Natural killer cell treated with Interleukin-12 subunit alpha and Interleukin-12 subunit beta and Interleukin-15 and Interleukin-18, amount 100 ng/mL, for 72 hours (primary cell): ENCODE measurements around the gene PRDX5. TPM values are rescaled to one million over a fixed set of nuclear protein-coding genes. Genes with fewer than 3 reads are reported as not detected.

Source experiments
- ATAC-seq, 2 donors: fragments of 150-1000 bp; cut with Tn5 transposase in 1 of 2; sonication (Bioruptor Pico), chemical (Tn5 transposase) in 1 of 2; 2 replicates each; pipeline ENCODE4 v1.10.0; 2021
- DNase-seq: peaks from one replicate; pipeline ENCODE4 v3.0.0; 2022; ENCODE audit warnings: low spot score
- H3K27ac Mint-ChIP-seq, 2 donors: 1 replicate in 1 of 2; 2 replicates in 1 of 2; pipeline ENCODE4 v1.8.0; 2022; ENCODE audit warnings: mixed read lengths in 2 of 2, mild to moderate bottlenecking in 1 of 2, moderate library complexity in 1 of 2
- H3K27me3 Mint-ChIP-seq, 2 donors: 1 replicate in 1 of 2; 2 replicates in 1 of 2; pipeline ENCODE4 v1.8.0; 2022; ENCODE audit warnings: mixed read lengths in 2 of 2
- H3K36me3 Mint-ChIP-seq: one replicate; pipeline ENCODE4 v1.8.0; 2022; ENCODE audit warnings: mixed read lengths
- H3K4me1 Mint-ChIP-seq, 2 donors: 1 replicate in 1 of 2; 2 replicates in 1 of 2; pipeline ENCODE4 v1.8.0; 2022; ENCODE audit warnings: low read depth in 2 of 2, mixed read lengths in 2 of 2, mild to moderate bottlenecking in 1 of 2
- H3K4me3 Mint-ChIP-seq: one replicate; pipeline ENCODE4 v1.8.0; 2022; ENCODE audit warnings: mixed read lengths
- H3K9me3 Mint-ChIP-seq: 2 replicates; pipeline ENCODE4 v1.8.0; 2022; ENCODE audit warnings: mixed read lengths
- total RNA-seq, 2 donors: library from RNA; stranded (reverse); gene quantifications; one replicate each; pipeline ENCODE4 v1.2.3, GENCODE V29; 2022

The PRDX5 gene
- total RNA-seq, 2 donors from 2014 or later, result 83.5 to 116 TPM

GRCh38 chr11:64295760-64296159, 22.2 kb upstream of the PRDX5 start:
- Mint-ChIP-seq H3K9me3 (no peaks in the 10 kb centered on the region), H3K4me3 (no peak overlapping the region), H3K4me1 (peaks cover 15 to 17% of the 10 kb centered on the region in 2 donors), H3K27me3 (peaks cover 43 to 53% of the 10 kb centered on the region in 2 donors), H3K36me3 (no peaks in the 10 kb centered on the region), H3K27ac (no peak overlapping the region)
- DNase-seq, result no peak
- no peak for ATAC-seq

- H3K36me3 Mint-ChIP-seq, result no peaks in the 10 kb centered on the region
- no peak overlapping the region for H3K27ac Mint-ChIP-seq
- DNase-seq (no peak), ATAC-seq (no peak)
- peaks cover 44 to 51% of the 10 kb centered on the region in 2 donors for H3K27me3 Mint-ChIP-seq
- H3K9me3 Mint-ChIP-seq, result no peaks in the 10 kb centered on the region
- H3K4me3 Mint-ChIP-seq, result no peak overlapping the region
- peaks cover 17 to 18% of the 10 kb centered on the region in 2 donors for H3K4me1 Mint-ChIP-seq
These were observed 21.7 kb upstream of the PRDX5 start for GRCh38 chr11:64296236-64296635.

GRCh38 chr11:64296830-64297698, 20.9 kb upstream of the PRDX5 start:
- DNase-seq (no peak), ATAC-seq (no peak)
- Mint-ChIP-seq H3K27me3 (peaks cover 44 to 51% of the 10 kb centered on the region in 2 donors), H3K36me3 (no peaks in the 10 kb centered on the region), H3K4me1 (peaks cover 17 to 18% of the 10 kb centered on the region in 2 donors), H3K27ac (no peak overlapping the region), H3K9me3 (no peaks in the 10 kb centered on the region), H3K4me3 (no peak overlapping the region)

GRCh38 chr11:64297699-64298358, 20.1 kb upstream of the PRDX5 start:
- peaks cover 14 to 18% of the 10 kb centered on the region in 2 donors for H3K4me1 Mint-ChIP-seq
- no peaks in the 10 kb centered on the region for H3K36me3 Mint-ChIP-seq
- no peaks in the 10 kb centered on the region for H3K9me3 Mint-ChIP-seq
- no peak overlapping the region for H3K27ac Mint-ChIP-seq
- no peak overlapping the region for H3K4me3 Mint-ChIP-seq
- peaks cover 41 to 48% of the 10 kb centered on the region in 2 donors for H3K27me3 Mint-ChIP-seq
- ATAC-seq (no peak), DNase-seq (no peak)

GRCh38 chr11:64298966-64299846, 18.7 kb upstream of the PRDX5 start:
- H3K9me3 Mint-ChIP-seq, result no peaks in the 10 kb centered on the region
- peaks cover 36 to 41% of the 10 kb centered on the region in 2 donors for H3K27me3 Mint-ChIP-seq
- peaks cover 16 to 23% of the 10 kb centered on the region in 2 donors for H3K4me1 Mint-ChIP-seq
- DNase-seq (no peak), ATAC-seq (no peak)
- H3K27ac Mint-ChIP-seq, result no peak overlapping the region
- no peaks in the 10 kb centered on the region for H3K36me3 Mint-ChIP-seq
- H3K4me3 Mint-ChIP-seq, result peak overlapping the region; percentile 41

GRCh38 chr11:64299847-64300648, 17.9 kb upstream of the PRDX5 start, which contains the start of gene CATSPERZ:
CATSPERZ (plus strand) TSS chr11:64300358; CDS start chr11:64300411, 53 bp downstream.
- H3K27ac Mint-ChIP-seq, result no peak within 1 kb of the TSS
- peaks cover 31 to 35% of the 10 kb centered on the region in 2 donors for H3K27me3 Mint-ChIP-seq

GRCh38 chr11:64303109-64304031, 14.6 kb upstream of the PRDX5 start:
- no peak overlapping the region for H3K4me3 Mint-ChIP-seq
- H3K4me1 Mint-ChIP-seq, result peaks cover 27 to 35% of the 10 kb centered on the region in 2 donors
- peaks cover 10 to 16% of the 10 kb centered on the region in 2 donors for H3K27me3 Mint-ChIP-seq
- H3K9me3 Mint-ChIP-seq, result no peaks in the 10 kb centered on the region
- H3K36me3 Mint-ChIP-seq, result peaks cover 5% of the 10 kb centered on the region
- H3K27ac Mint-ChIP-seq, result no peak overlapping the region
- DNase-seq (no peak), ATAC-seq (no peak)

More at GRCh38 chr11:64299847-64300648, 17.9 kb upstream of the PRDX5 start, which contains the start of gene CATSPERZ:
- DNase-seq, result no peak
- Mint-ChIP-seq H3K9me3 (no peaks in the 10 kb centered on the region), H3K4me1 (peaks cover 19 to 28% of the 10 kb centered on the region in 2 donors), H3K36me3 (no peaks in the 10 kb centered on the region), H3K4me3 (peak within 1 kb of the TSS; percentile 75)
- no peak for ATAC-seq

GRCh38 chr11:64304032-64304315, 13.9 kb upstream of the PRDX5 start:
- H3K9me3 Mint-ChIP-seq, result no peaks in the 10 kb centered on the region
- H3K36me3 Mint-ChIP-seq, result peaks cover 5% of the 10 kb centered on the region
- peak overlapping the region; percentile 96 for H3K4me3 Mint-ChIP-seq
- no peak for ATAC-seq
- peaks cover 10 to 15% of the 10 kb centered on the region in 2 donors for H3K27me3 Mint-ChIP-seq
- peaks cover 27 to 35% of the 10 kb centered on the region in 2 donors for H3K4me1 Mint-ChIP-seq
- DNase-seq, result no peak
- H3K27ac Mint-ChIP-seq, result peak overlapping the region; percentile 88 to 93

- peak; percentile 46 to 52 for ATAC-seq
- peaks cover 10 to 14% of the 10 kb centered on the region in 2 donors for H3K27me3 Mint-ChIP-seq
These were observed 13.4 kb upstream of the PRDX5 start for GRCh38 chr11:64304316-64305072.

GRCh38 chr11:64305075-64305690, 12.7 kb upstream of the PRDX5 start, which contains the start of gene ESRRA:
ESRRA (plus strand) TSS chr11:64305524; CDS start chr11:64307180, 1,656 bp downstream.
- Mint-ChIP-seq H3K9me3 (no peaks in the 10 kb centered on the region), H3K27me3 (peaks cover 7 to 8% of the 10 kb centered on the region in 2 donors), H3K36me3 (peaks cover 5% of the 10 kb centered on the region), H3K4me3 (peak within 1 kb of the TSS; percentile 99), H3K27ac (peak within 1 kb of the TSS; percentile 88 to 94), H3K4me1 (peaks cover 23 to 31% of the 10 kb centered on the region in 2 donors)
- DNase-seq (peak; percentile 100), ATAC-seq (peak; percentile 89 to 93)

More at GRCh38 chr11:64304316-64305072, 13.4 kb upstream of the PRDX5 start:
- peak; percentile 92 for DNase-seq
- peak overlapping the region; percentile 88 to 93 for H3K27ac Mint-ChIP-seq
- H3K4me1 Mint-ChIP-seq, result peaks cover 27 to 35% of the 10 kb centered on the region in 2 donors
- peak overlapping the region; percentile 96 for H3K4me3 Mint-ChIP-seq
- H3K36me3 Mint-ChIP-seq, result peaks cover 5% of the 10 kb centered on the region
- H3K9me3 Mint-ChIP-seq, result no peaks in the 10 kb centered on the region
